D721Med (cell line): Measurements from ENCODE around the gene HMCN1.

Source experiments
- DNase-seq: peaks from one replicate; pipeline ENCODE4 v3.0.0; 2011; ENCODE audit warnings: low spot score; ENCODE audit not compliant: insufficient read length
- FAIRE-seq: peaks from 2 replicates; lab custom pipeline; 2011; peaks lifted over from hg19 to GRCh38; lab: Jason Lieb, UNC
- CTCF ChIP-seq: IDR thresholded peaks from 2 replicates; pipeline ENCODE4 v1.5.1; 2012; ENCODE audit warnings: mild to moderate bottlenecking, control low read depth; ENCODE audit not compliant: insufficient read depth; ENCODE audit errors: missing control alignments

The HMCN1 gene

GRCh38 chr1:186240436-186240835 lies 506.2 kb downstream of the HMCN1 start:
- no peak for DNase-seq
- no peak for TF ChIP-seq CTCF
- FAIRE-seq: no peak
